Measurements from ENCODE around the gene RASD1.

The RASD1 gene

GRCh38 chr17:17525956-17526355, 29.8 kb upstream of the RASD1 start:
- DNase-seq (ENCODE audit: low spot score), result no peak

GRCh38 chr17:17525311-17525710, 29.1 kb upstream of the RASD1 start:
- no peak for DNase-seq (ENCODE audit: low spot score)
- TF ChIP-seq CTCF (IDR thresholded peaks at IDR 0.05; ENCODE audit: extremely low read depth, missing control alignments), result no peak

More at GRCh38 chr17:17525956-17526355, 29.8 kb upstream of the RASD1 start:
- no peak for TF ChIP-seq CTCF (IDR thresholded peaks at IDR 0.05; ENCODE audit: extremely low read depth, missing control alignments)

- TF ChIP-seq CTCF (IDR thresholded peaks at IDR 0.05; ENCODE audit: extremely low read depth, missing control alignments), result no peak
These were observed 27.7 kb upstream of the RASD1 start for GRCh38 chr17:17523731-17524490.

GRCh38 chr17:17523001-17523730, 27.0 kb upstream of the RASD1 start:
- DNase-seq (ENCODE audit: low spot score), result no peak
- no peak for TF ChIP-seq CTCF (IDR thresholded peaks at IDR 0.05; ENCODE audit: extremely low read depth, missing control alignments)

More at GRCh38 chr17:17523731-17524490, 27.7 kb upstream of the RASD1 start:
- no peak for DNase-seq (ENCODE audit: low spot score)

GRCh38 chr17:17520599-17521232, 24.5 kb upstream of the RASD1 start:
- DNase-seq (ENCODE audit: low spot score), result no peak
- TF ChIP-seq CTCF (IDR thresholded peaks at IDR 0.05; ENCODE audit: extremely low read depth, missing control alignments), result no peak

GRCh38 chr17:17519886-17520285, 23.7 kb upstream of the RASD1 start:
- DNase-seq (ENCODE audit: low spot score), result no peak
- no peak for TF ChIP-seq CTCF (IDR thresholded peaks at IDR 0.05; ENCODE audit: extremely low read depth, missing control alignments)

- TF ChIP-seq CTCF (IDR thresholded peaks at IDR 0.05; ENCODE audit: extremely low read depth, missing control alignments), result no peak
- no peak for DNase-seq (ENCODE audit: low spot score)
These were observed 22.8 kb upstream of the RASD1 start for GRCh38 chr17:17518951-17519350.
